ENCODE data around the gene SLCO1B3.

Gene SLCO1B3

GRCh38 chr12:20868277-20868676, 57.8 kb downstream of the SLCO1B3 start:
- H3K9ac ChIP-seq (ENCODE audit: low read length), result no peak overlapping the region
- H3K36me3 ChIP-seq (ENCODE audit: low read length), result no peaks in the 10 kb centered on the region
- H3K9me2 ChIP-seq (replicated peaks; ENCODE audit: insufficient read depth, low read length), result no peaks in the 10 kb centered on the region
- no peak overlapping the region for H3K4me3 ChIP-seq (ENCODE audit: insufficient read depth, low read length, poor library complexity, severe bottlenecking)
- no peak for TF ChIP-seq EZH2phosphoT487 (conservative IDR thresholded peaks at IDR 0.05; ENCODE audit: low read length)
- TF ChIP-seq, protein P1, sequence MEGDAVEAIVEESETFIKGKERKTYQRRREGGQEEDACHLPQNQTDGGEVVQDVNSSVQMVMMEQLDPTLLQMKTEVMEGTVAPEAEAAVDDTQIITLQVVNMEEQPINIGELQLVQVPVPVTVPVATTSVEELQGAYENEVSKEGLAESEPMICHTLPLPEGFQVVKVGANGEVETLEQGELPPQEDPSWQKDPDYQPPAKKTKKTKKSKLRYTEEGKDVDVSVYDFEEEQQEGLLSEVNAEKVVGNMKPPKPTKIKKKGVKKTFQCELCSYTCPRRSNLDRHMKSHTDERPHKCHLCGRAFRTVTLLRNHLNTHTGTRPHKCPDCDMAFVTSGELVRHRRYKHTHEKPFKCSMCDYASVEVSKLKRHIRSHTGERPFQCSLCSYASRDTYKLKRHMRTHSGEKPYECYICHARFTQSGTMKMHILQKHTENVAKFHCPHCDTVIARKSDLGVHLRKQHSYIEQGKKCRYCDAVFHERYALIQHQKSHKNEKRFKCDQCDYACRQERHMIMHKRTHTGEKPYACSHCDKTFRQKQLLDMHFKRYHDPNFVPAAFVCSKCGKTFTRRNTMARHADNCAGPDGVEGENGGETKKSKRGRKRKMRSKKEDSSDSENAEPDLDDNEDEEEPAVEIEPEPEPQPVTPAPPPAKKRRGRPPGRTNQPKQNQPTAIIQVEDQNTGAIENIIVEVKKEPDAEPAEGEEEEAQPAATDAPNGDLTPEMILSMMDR (IDR thresholded peaks at IDR 0.05; ENCODE audit: insufficient read depth, low read length, poor library complexity, severe bottlenecking), result no peak
- no peaks in the 10 kb centered on the region for H3K79me2 ChIP-seq (ENCODE audit: insufficient read depth, low read length)
- no peaks in the 10 kb centered on the region for H3K9me3 ChIP-seq (ENCODE audit: insufficient read depth, low read length)
- H3K27ac ChIP-seq (ENCODE audit: low read depth, low read length), result no peak overlapping the region
- no peak overlapping the region for H3K4me2 ChIP-seq (ENCODE audit: low read depth, low read length, poor library complexity, severe bottlenecking)
- H3K27me3 ChIP-seq (ENCODE audit: low read length), result no peaks in the 10 kb centered on the region
- H3F3A ChIP-seq (ENCODE audit: insufficient read depth), result no peaks in the 10 kb centered on the region
- H2AFZ ChIP-seq (ENCODE audit: low read depth, low read length, severe bottlenecking), result no peak overlapping the region
- H4K20me1 ChIP-seq (ENCODE audit: low read depth, low read length), result no peaks in the 10 kb centered on the region

DNA sequence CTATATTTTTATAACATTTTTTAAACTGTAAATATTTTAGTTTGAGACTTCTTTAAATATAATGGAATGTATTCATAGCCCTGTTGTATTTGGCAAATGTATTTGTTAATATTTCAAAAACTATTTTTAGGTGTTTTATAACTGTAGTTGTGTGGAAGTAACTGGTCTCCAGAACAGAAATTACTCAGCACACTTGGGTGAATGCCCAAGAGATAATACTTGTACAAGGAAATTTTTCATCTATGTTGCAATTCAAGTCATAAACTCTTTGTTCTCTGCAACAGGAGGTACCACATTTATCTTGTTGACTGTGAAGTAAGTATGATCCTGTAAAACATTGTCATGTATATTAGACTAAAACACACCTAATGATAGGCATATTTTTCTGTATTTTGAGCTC, 72.8 kb downstream of the SLCO1B3 start:
- Histone ChIP-seq H3K9me2 (replicated peaks; ENCODE audit: insufficient read depth, low read length) (no peaks in the 10 kb centered on the region), H3K4me2 (ENCODE audit: low read depth, low read length, poor library complexity, severe bottlenecking) (no peak overlapping the region), H3K9me3 (ENCODE audit: insufficient read depth, low read length) (no peaks in the 10 kb centered on the region), H3F3A (ENCODE audit: insufficient read depth) (no peaks in the 10 kb centered on the region), H3K36me3 (ENCODE audit: low read length) (no peaks in the 10 kb centered on the region), H3K4me3 (ENCODE audit: insufficient read depth, low read length, poor library complexity, severe bottlenecking) (no peak overlapping the region), H3K27ac (ENCODE audit: low read depth, low read length) (no peak overlapping the region), H3K27me3 (ENCODE audit: low read length) (no peaks in the 10 kb centered on the region), H3K79me2 (ENCODE audit: insufficient read depth, low read length) (no peaks in the 10 kb centered on the region), H3K9ac (ENCODE audit: low read length) (no peak overlapping the region), H4K20me1 (ENCODE audit: low read depth, low read length) (no peaks in the 10 kb centered on the region), H2AFZ (ENCODE audit: low read depth, low read length, severe bottlenecking) (no peak overlapping the region)
- TF ChIP-seq EZH2phosphoT487 (conservative IDR thresholded peaks at IDR 0.05; ENCODE audit: low read length), result no peak
- TF ChIP-seq, protein P1 (IDR thresholded peaks at IDR 0.05; ENCODE audit: insufficient read depth, low read length, poor library complexity, severe bottlenecking), result no peak

- Histone ChIP-seq H2AFZ (ENCODE audit: low read depth, low read length, severe bottlenecking) (no peak overlapping the region), H3K9me2 (replicated peaks; ENCODE audit: insufficient read depth, low read length) (no peaks in the 10 kb centered on the region), H3K9me3 (ENCODE audit: insufficient read depth, low read length) (no peaks in the 10 kb centered on the region), H3K4me3 (ENCODE audit: insufficient read depth, low read length, poor library complexity, severe bottlenecking) (no peak overlapping the region), H3K27ac (ENCODE audit: low read depth, low read length) (no peak overlapping the region), H3K27me3 (ENCODE audit: low read length) (no peaks in the 10 kb centered on the region), H3K9ac (ENCODE audit: low read length) (no peak overlapping the region), H3K79me2 (ENCODE audit: insufficient read depth, low read length) (no peaks in the 10 kb centered on the region), H3K36me3 (ENCODE audit: low read length) (no peaks in the 10 kb centered on the region), H3F3A (ENCODE audit: insufficient read depth) (no peaks in the 10 kb centered on the region), H4K20me1 (ENCODE audit: low read depth, low read length) (no peaks in the 10 kb centered on the region), H3K4me2 (ENCODE audit: low read depth, low read length, poor library complexity, severe bottlenecking) (no peak overlapping the region)
- no peak for TF ChIP-seq EZH2phosphoT487 (conservative IDR thresholded peaks at IDR 0.05; ENCODE audit: low read length)
- TF ChIP-seq, protein P1 (IDR thresholded peaks at IDR 0.05; ENCODE audit: insufficient read depth, low read length, poor library complexity, severe bottlenecking), result no peak
These were observed 74.6 kb downstream of the SLCO1B3 start for GRCh38 chr12:20885116-20885515.
